Smooth muscle cell (in vitro differentiated cells): ENCODE measurements around the gene CEACAM16. TPM values are rescaled to one million over a fixed set of nuclear protein-coding genes. Genes with fewer than 3 reads are reported as not detected.

Experiments
- DNase-seq: peaks from one replicate; lab custom pipeline; 2025; ENCODE audit not compliant: unreplicated experiment; lab: John Stamatoyannopoulos, UW
- H2AFZ ChIP-seq: fragments of 200-600 bp; sonication (generic); 2 replicates; pipeline ENCODE4 v1.6.0; 2016; ENCODE audit warnings: antibody characterized with exemption, low read depth, mild to moderate bottlenecking
- H3F3A ChIP-seq: fragments of 200-600 bp; sonication (generic); 2 replicates; pipeline ENCODE4 v1.6.0; 2017; ENCODE audit warnings: antibody characterized with exemption, low read depth
- H3K27ac ChIP-seq: fragments of 200-600 bp; sonication (generic); 2 replicates; pipeline ENCODE4 v1.5.1; 2016; ENCODE audit warnings: low read depth, mild to moderate bottlenecking
- H3K27me3 ChIP-seq: fragments of 200-600 bp; sonication (generic); 2 replicates; pipeline ENCODE4 v1.6.1; 2016; ENCODE audit warnings: low read depth, mild to moderate bottlenecking
- H3K36me3 ChIP-seq: fragments of 200-600 bp; sonication (generic); 2 replicates; pipeline ENCODE4 v1.5.1; 2016; ENCODE audit warnings: low read depth
- H3K4me1 ChIP-seq: fragments of 200-600 bp; sonication (generic); 2 replicates; pipeline ENCODE4 v1.5.1; 2016; ENCODE audit warnings: low read depth
- H3K4me2 ChIP-seq: fragments of 200-600 bp; sonication (generic); 2 replicates; pipeline ENCODE4 v1.6.0; 2016; ENCODE audit warnings: mild to moderate bottlenecking
- H3K4me3 ChIP-seq: fragments of 200-600 bp; sonication (generic); 2 replicates; pipeline ENCODE4 v1.5.1; 2016; ENCODE audit warnings: mild to moderate bottlenecking
- H3K79me2 ChIP-seq: fragments of 200-600 bp; sonication (generic); 2 replicates; pipeline ENCODE4 v1.6.0; 2016; ENCODE audit warnings: low read depth, mild to moderate bottlenecking
- H3K9ac ChIP-seq: fragments of 200-600 bp; sonication (generic); 2 replicates; pipeline ENCODE4 v1.6.0; 2016; ENCODE audit warnings: low read depth
- H3K9me3 ChIP-seq: fragments of 200-600 bp; sonication (generic); replicated peaks from 2 replicates; pipeline ENCODE4 v1.5.1; 2016; ENCODE audit warnings: low read depth
- H4K20me1 ChIP-seq: fragments of 200-600 bp; sonication (generic); 2 replicates; pipeline ENCODE4 v1.6.0; 2016; ENCODE audit warnings: low read depth
- CTCF ChIP-seq: fragments of 200-600 bp; sonication (generic); IDR thresholded peaks from 2 replicates; pipeline ENCODE4 v1.5.1; 2017; ENCODE audit warnings: borderline replicate concordance, mild to moderate bottlenecking, antibody characterized with exemption; ENCODE audit not compliant: insufficient read depth, poor library complexity, severe bottlenecking
- WGBS: methylation state at CpG from one replicate; pipeline ENCODE4 v1.1.7; 2016; ENCODE audit warnings: low lambda C conversion rate; 5-methylcytosine and 5-hydroxymethylcytosine counted together
- polyA plus RNA-seq: library from polyadenylated mRNA; unstranded; fragments of >200 nt; fragmentation: Nextera tagmentation; extraction: Ambion mirVana; gene quantifications from 2 replicates; pipeline ENCODE4 v1.2.1, GENCODE V29; 2016
- total RNA-seq: library from RNA; depleted of rRNA; stranded (reverse); fragments of >200 nt; gene quantifications from 2 replicates; pipeline ENCODE4 v1.2.3, GENCODE V29; 2014

CEACAM16 gene
- total and polyA plus RNA-seq, 2 experiments from 2014 or later, result not detected

GRCh38 chr19:44701228-44701627, 2.3 kb downstream of the CEACAM16 start:
- Histone ChIP-seq H3K27me3 (no peaks in the 10 kb centered on the region), H3K4me1 (no peaks in the 10 kb centered on the region), H3K36me3 (no peaks in the 10 kb centered on the region), H2AFZ (no peak overlapping the region), H3K4me3 (no peak overlapping the region), H3K9me3 (no peaks in the 10 kb centered on the region), H4K20me1 (no peaks in the 10 kb centered on the region), H3K4me2 (no peak overlapping the region), H3K9ac (no peak overlapping the region), H3K27ac (no peak overlapping the region), H3K79me2 (no peaks in the 10 kb centered on the region), H3F3A (no peaks in the 10 kb centered on the region)
- TF ChIP-seq CTCF, result no peak
- WGBS, result 94% methylated on average over 15 of the region's 15 CpGs
- no peak for DNase-seq

- Histone ChIP-seq H3K9ac (no peak overlapping the region), H3K4me3 (no peak overlapping the region), H3K9me3 (no peaks in the 10 kb centered on the region), H3K79me2 (no peaks in the 10 kb centered on the region), H3K36me3 (no peaks in the 10 kb centered on the region), H3K4me2 (no peak overlapping the region), H3K27ac (no peak overlapping the region), H3K27me3 (no peaks in the 10 kb centered on the region), H4K20me1 (no peaks in the 10 kb centered on the region), H2AFZ (no peak overlapping the region), H3F3A (no peaks in the 10 kb centered on the region), H3K4me1 (no peaks in the 10 kb centered on the region)
- no peak for TF ChIP-seq CTCF
- no peak for DNase-seq
- WGBS, result 93% methylated on average over 17 of the region's 17 CpGs
These were observed 3.7 kb downstream of the CEACAM16 start for GRCh38 chr19:44702551-44703176.

- H3K27me3 ChIP-seq, result no peaks in the 10 kb centered on the region
- no peaks in the 10 kb centered on the region for H3F3A ChIP-seq
- WGBS, result 96% methylated on average over 28 of the region's 28 CpGs
- DNase-seq, result no peak
- no peaks in the 10 kb centered on the region for H3K4me1 ChIP-seq
- H3K9me3 ChIP-seq, result no peaks in the 10 kb centered on the region
- no peaks in the 10 kb centered on the region for H3K79me2 ChIP-seq
- H3K9ac ChIP-seq, result no peak overlapping the region
- no peak overlapping the region for H3K4me3 ChIP-seq
- no peaks in the 10 kb centered on the region for H4K20me1 ChIP-seq
- H2AFZ ChIP-seq, result no peak overlapping the region
- H3K36me3 ChIP-seq, result no peaks in the 10 kb centered on the region
- no peak overlapping the region for H3K4me2 ChIP-seq
- no peak overlapping the region for H3K27ac ChIP-seq
- no peak for TF ChIP-seq CTCF
These were observed 4.6 kb downstream of the CEACAM16 start for GRCh38 chr19:44703336-44704078.
